ENCODE results near the gene BORCS6. TPM values are rescaled to one million over a fixed set of nuclear protein-coding genes. Genes with fewer than 3 reads are reported as not detected.
"Not testable (repeated sequence)": the region's sequence is repeated elsewhere in the genome, so short reads cannot be mapped to it uniquely, and the experiment has no call there.

Gene BORCS6
- total and polyA plus RNA-seq, 11 donors: 5.1 to 13.5 (median 8.1) TPM

GRCh38 chr17:8221663-8222379 lies 31.8 kb upstream of the BORCS6 start:
- peaks cover 0 to 26% (median 11%) of the 10 kb centered on the region in 12 donors for H3K4me1 ChIP-seq
- peak; percentile 68 to 77 (median 70) for ATAC-seq
- no peaks in the 10 kb centered on the region for H3K9me3 ChIP-seq
- 0 to 1% (median 0%) methylated on average over 17 to 40 of the region's 40 CpGs for WGBS, 4 donors
- DNase-seq: peak; percentile 81 to 90 (median 88)
- H3K36me3 ChIP-seq: no peaks in the 10 kb centered on the region
- intact Hi-C loops (cut with DNase I): loop anchor here in 9 of 10 donors (1.0 to 10.0 kb wide), 13 partner anchors 25 to 153 kb away; partner anchors contain the start of genes CTC1 (in 2 of the 9), HES7 (in 2 of the 9), ALOXE3 (in 1 of the 9) and KRABD2 (in 1 of the 9)
- H3K27ac ChIP-seq: peak overlapping the region; percentile 93 to 99 (median 98)
- H3K27me3 ChIP-seq: no peaks in the 10 kb centered on the region
- H3K4me3 ChIP-seq: peak overlapping the region; percentile 49 to 82 (median 69)
- TF ChIP-seq POLR2A (IDR thresholded peaks at IDR 0.05): no peak
- TF ChIP-seq, protein P1, sequence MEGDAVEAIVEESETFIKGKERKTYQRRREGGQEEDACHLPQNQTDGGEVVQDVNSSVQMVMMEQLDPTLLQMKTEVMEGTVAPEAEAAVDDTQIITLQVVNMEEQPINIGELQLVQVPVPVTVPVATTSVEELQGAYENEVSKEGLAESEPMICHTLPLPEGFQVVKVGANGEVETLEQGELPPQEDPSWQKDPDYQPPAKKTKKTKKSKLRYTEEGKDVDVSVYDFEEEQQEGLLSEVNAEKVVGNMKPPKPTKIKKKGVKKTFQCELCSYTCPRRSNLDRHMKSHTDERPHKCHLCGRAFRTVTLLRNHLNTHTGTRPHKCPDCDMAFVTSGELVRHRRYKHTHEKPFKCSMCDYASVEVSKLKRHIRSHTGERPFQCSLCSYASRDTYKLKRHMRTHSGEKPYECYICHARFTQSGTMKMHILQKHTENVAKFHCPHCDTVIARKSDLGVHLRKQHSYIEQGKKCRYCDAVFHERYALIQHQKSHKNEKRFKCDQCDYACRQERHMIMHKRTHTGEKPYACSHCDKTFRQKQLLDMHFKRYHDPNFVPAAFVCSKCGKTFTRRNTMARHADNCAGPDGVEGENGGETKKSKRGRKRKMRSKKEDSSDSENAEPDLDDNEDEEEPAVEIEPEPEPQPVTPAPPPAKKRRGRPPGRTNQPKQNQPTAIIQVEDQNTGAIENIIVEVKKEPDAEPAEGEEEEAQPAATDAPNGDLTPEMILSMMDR (IDR thresholded peaks at IDR 0.05): no peak

- DNase-seq: peak; percentile 86 to 90 (median 89)
- Histone ChIP-seq H3K36me3 (no peaks in the 10 kb centered on the region), H3K27ac (peak overlapping the region; percentile 93 to 99 (median 98)), H3K27me3 (no peaks in the 10 kb centered on the region), H3K9me3 (no peaks in the 10 kb centered on the region), H3K4me3 (peak overlapping the region; percentile 49 to 82 (median 69)), H3K4me1 (peaks cover 0 to 24% (median 10%) of the 10 kb centered on the region in 12 donors)
- peak; percentile 65 to 74 (median 70) for ATAC-seq
- TF ChIP-seq, protein P1 (IDR thresholded peaks at IDR 0.05): peak in 1 of 12 donors; percentile 7
- peak in 1 of 2 donors; percentile 10 for TF ChIP-seq POLR2A (IDR thresholded peaks at IDR 0.05)
- WGBS, 4 donors: 0% methylated on average over 44 to 45 of the region's 45 CpGs
- intact Hi-C loops (cut with DNase I): loop anchor here in 5 of 10 donors (1.0 to 10.0 kb wide), 6 partner anchors 34 to 154 kb away; partner anchors contain the start of genes HES7 (in 2 of the 5) and KRABD2 (in 1 of the 5)
These were observed 31.0 kb upstream of the BORCS6 start for GRCh38 chr17:8220783-8221662.

- H3K27ac ChIP-seq; H3K9me3 ChIP-seq; DNase-seq; intact Hi-C loops (cut with DNase I); H3K27me3 ChIP-seq; H3K36me3 ChIP-seq; H3K4me3 ChIP-seq; ATAC-seq: not testable (repeated sequence)
- peaks cover 0 to 22% (median 8%) of the 10 kb centered on the region in 12 donors for H3K4me1 ChIP-seq
- WGBS, 4 donors: 85 to 91% (median 89%) methylated on average over 15 of the region's 15 CpGs
These were observed 24.0 kb upstream of the BORCS6 start for GRCh38 chr17:8214000-8214399.

DNA sequence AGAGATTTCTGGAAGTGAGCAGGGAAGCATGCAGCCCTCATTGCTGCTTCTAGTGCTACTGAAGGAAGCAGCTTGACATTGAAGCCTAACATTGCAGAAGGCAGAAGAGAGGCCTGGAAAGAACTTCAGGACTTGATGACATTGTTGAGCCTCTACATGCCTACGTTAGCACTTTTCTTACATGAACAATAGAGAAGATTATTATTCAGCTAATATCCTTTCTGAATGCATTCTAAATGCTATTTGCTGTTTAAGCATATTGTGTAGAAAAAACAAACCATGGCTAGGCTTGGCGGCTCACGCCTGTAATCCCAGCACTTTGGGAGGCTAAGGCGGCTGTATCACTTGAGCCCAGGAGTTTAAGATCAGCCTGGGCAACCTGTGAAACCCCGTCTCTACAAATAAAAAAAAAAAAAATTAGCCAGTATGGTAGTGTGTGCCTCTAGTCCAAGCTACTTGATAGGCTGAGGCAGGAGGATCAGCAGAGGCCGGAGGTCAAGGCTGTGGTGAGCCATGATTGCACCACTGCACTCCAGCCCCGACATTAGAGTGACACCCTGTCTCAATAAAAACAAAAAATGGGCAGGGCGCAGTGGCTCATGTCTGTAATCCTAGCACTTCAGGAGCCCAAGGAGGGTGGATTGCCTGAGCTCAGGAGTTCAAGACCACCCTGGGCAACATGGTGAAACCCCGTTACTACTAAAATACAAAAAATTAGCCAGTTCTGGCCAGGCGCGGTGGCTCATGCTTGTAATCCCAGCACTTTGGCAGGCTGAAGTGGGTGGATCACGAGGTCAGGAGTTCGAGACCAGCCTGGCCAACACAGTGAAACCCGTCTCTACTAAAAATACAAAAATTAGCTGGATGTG lies 22.6 kb upstream of the BORCS6 start:
- 85 to 90% (median 87%) methylated on average over 14 of the region's 14 CpGs for WGBS, 4 donors
- TF ChIP-seq POLR2A (IDR thresholded peaks at IDR 0.05): no peak
- TF ChIP-seq, protein P1 (IDR thresholded peaks at IDR 0.05): no peak
- no peaks in the 10 kb centered on the region for H3K36me3 ChIP-seq

More for the DNA sequence above, 22.6 kb upstream of the BORCS6 start:
- H3K4me3 ChIP-seq: no peak overlapping the region
- H3K9me3 ChIP-seq: no peaks in the 10 kb centered on the region
- H3K4me1 ChIP-seq: peaks cover 0 to 22% (median 8%) of the 10 kb centered on the region in 12 donors
- intact Hi-C loops (cut with DNase I): no loop called here
- no peak overlapping the region for H3K27ac ChIP-seq
- ATAC-seq (no peak), DNase-seq (no peak)
- no peaks in the 10 kb centered on the region for H3K27me3 ChIP-seq
